Measurements from ENCODE around the gene MRE11.

Gene MRE11

GRCh38 chr11:94504689-94505293 lies 11.1 kb upstream of the MRE11 start:
- DNase-seq, result no peak

GRCh38 chr11:94501522-94501921 lies 7.9 kb upstream of the MRE11 start:
- DNase-seq, result no peak

- DNase-seq, result no peak
Observed at GRCh38 chr11:94500181-94500580, 6.5 kb upstream of the MRE11 start.

- no peak for DNase-seq
Observed at GRCh38 chr11:94494126-94494680, 559 bp upstream of the MRE11 start.

GRCh38 chr11:94486068-94486467 lies 7.6 kb downstream of the MRE11 start:
- DNase-seq, result no peak

- DNase-seq, result no peak
Observed at GRCh38 chr11:94481342-94481741, 12.3 kb downstream of the MRE11 start.

- DNase-seq, result no peak
Observed at GRCh38 chr11:94477624-94478023, 16.0 kb downstream of the MRE11 start.

GRCh38 chr11:94472916-94473799 lies 20.5 kb downstream of the MRE11 start:
- no peak for DNase-seq

GRCh38 chr11:94469416-94469815 lies 24.2 kb downstream of the MRE11 start:
- no peak for DNase-seq

- DNase-seq, result no peak
Observed at GRCh38 chr11:94459576-94459975, 34.1 kb downstream of the MRE11 start.

- no peak for DNase-seq
Observed at GRCh38 chr11:94457118-94458029, 36.3 kb downstream of the MRE11 start.

- DNase-seq, result no peak
Observed at GRCh38 chr11:94455861-94456260, 37.8 kb downstream of the MRE11 start.

- DNase-seq, result no peak
Observed at GRCh38 chr11:94454301-94454700, 39.3 kb downstream of the MRE11 start.

GRCh38 chr11:94452988-94453387 lies 40.7 kb downstream of the MRE11 start:
- DNase-seq, result no peak

- DNase-seq, result no peak
Observed at GRCh38 chr11:94450048-94450447, 43.6 kb downstream of the MRE11 start.

- DNase-seq, result no peak
Observed at GRCh38 chr11:94449437-94449836, 44.2 kb downstream of the MRE11 start.

GRCh38 chr11:94449029-94449428 lies 44.6 kb downstream of the MRE11 start:
- no peak for DNase-seq

- no peak for DNase-seq
Observed at GRCh38 chr11:94447149-94447548, 46.5 kb downstream of the MRE11 start.

GRCh38 chr11:94445641-94446040 lies 48.0 kb downstream of the MRE11 start:
- DNase-seq, result no peak

GRCh38 chr11:94433049-94433448 lies 60.6 kb downstream of the MRE11 start:
- DNase-seq, result no peak

- DNase-seq, result no peak
Observed at GRCh38 chr11:94424662-94425061, 69.0 kb downstream of the MRE11 start.

GRCh38 chr11:94424011-94424410 lies 69.6 kb downstream of the MRE11 start:
- DNase-seq, result no peak

GRCh38 chr11:94423507-94423906 lies 70.1 kb downstream of the MRE11 start:
- DNase-seq, result no peak
